GM18526 (cell line): ENCODE results near the gene KCND3.
A peak's percentile ranks its signal among the peaks of the same experiment; 100 is the strongest.

Experiments used
- POLR2A ChIP-seq: IDR thresholded peaks from 3 replicates; pipeline ENCODE4 v1.6.1; 2011; ENCODE audit not compliant: insufficient read length; ENCODE audit errors: extremely low read depth

Gene KCND3

GRCh38 chr1:111756124-111756513 lies 233.3 kb downstream of the KCND3 start:
- TF ChIP-seq POLR2A: no peak

- TF ChIP-seq POLR2A: peak; percentile 81
These were observed 233.9 kb downstream of the KCND3 start, which contains the start of gene DDX20 for GRCh38 chr1:111755331-111756123. Gene DDX20 (plus strand): TSS chr1:111755901. CDS start chr1:111755925, 24 bp downstream.

- no peak for TF ChIP-seq POLR2A
These were observed 234.5 kb downstream of the KCND3 start for GRCh38 chr1:111754984-111755330.

- TF ChIP-seq POLR2A: no peak
These were observed 237.4 kb downstream of the KCND3 start for GRCh38 chr1:111751906-111752575.

GRCh38 chr1:111750856-111751255 lies 238.6 kb downstream of the KCND3 start:
- TF ChIP-seq POLR2A: no peak

GRCh38 chr1:111749628-111750027 lies 239.8 kb downstream of the KCND3 start:
- TF ChIP-seq POLR2A: no peak

- TF ChIP-seq POLR2A: no peak
These were observed 241.5 kb downstream of the KCND3 start for GRCh38 chr1:111747947-111748346.

- TF ChIP-seq POLR2A: no peak
These were observed 242.2 kb downstream of the KCND3 start for GRCh38 chr1:111747282-111747734.

- no peak for TF ChIP-seq POLR2A
These were observed 242.9 kb downstream of the KCND3 start for GRCh38 chr1:111746614-111746999.

GRCh38 chr1:111745675-111746613 lies 243.5 kb downstream of the KCND3 start:
- TF ChIP-seq POLR2A: no peak

GRCh38 chr1:111743679-111744101 lies 245.8 kb downstream of the KCND3 start:
- TF ChIP-seq POLR2A: no peak

- no peak for TF ChIP-seq POLR2A
These were observed 246.4 kb downstream of the KCND3 start for GRCh38 chr1:111742938-111743549.

GRCh38 chr1:111739925-111740765 lies 249.3 kb downstream of the KCND3 start:
- no peak for TF ChIP-seq POLR2A
